Measurements from ENCODE around the gene SURF2.

The SURF2 gene

DNA sequence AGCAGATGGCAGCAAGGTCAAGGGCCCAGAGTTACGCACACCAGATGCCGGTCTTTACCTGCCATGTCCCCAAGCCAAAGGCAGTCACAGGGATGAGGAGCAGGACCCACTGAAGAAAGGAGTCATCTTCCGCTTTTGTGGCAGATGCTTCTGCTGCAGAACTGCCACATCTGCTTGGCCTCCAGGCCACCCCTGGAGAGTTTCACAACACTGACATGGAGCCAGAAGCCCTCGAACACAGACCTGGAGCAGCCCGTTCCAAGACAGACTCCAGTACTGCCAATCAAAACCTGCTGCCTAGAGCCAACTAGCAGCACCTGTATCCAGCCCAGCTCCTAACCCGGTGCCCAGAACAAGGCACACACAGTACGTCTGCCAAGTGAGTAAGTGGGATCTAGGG lies 1.6 kb upstream of the SURF2 start:
- no peak for DNase-seq (ENCODE audit: low spot score)

- no peak for DNase-seq (ENCODE audit: low spot score)
Measured at GRCh38 chr9:133355881-133356357, 431 bp upstream of the SURF2 start.

DNA sequence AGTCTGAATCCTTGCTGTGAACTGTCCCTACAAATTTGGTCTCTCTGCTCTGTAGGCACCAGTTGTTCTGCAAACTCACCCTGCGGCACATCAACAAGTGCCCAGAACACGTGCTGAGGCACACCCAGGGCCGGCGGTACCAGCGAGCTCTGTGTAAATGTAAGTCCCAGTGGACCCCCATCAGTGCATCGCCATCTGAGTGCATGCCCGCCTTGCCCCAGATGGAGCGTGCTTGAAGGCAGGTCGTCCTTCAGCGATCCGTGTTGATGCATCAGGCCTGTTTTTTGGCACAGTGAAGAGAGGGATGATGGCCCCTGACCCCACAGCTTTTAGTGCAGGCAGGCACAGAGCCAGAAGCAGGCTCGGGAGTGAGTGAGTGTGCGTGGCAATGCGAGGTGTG lies 1.3 kb downstream of the SURF2 start:
- no peak for DNase-seq (ENCODE audit: low spot score)

GRCh38 chr9:133359399-133360175 lies 3.2 kb downstream of the SURF2 start:
- DNase-seq (ENCODE audit: low spot score): peak; percentile 36

DNA sequence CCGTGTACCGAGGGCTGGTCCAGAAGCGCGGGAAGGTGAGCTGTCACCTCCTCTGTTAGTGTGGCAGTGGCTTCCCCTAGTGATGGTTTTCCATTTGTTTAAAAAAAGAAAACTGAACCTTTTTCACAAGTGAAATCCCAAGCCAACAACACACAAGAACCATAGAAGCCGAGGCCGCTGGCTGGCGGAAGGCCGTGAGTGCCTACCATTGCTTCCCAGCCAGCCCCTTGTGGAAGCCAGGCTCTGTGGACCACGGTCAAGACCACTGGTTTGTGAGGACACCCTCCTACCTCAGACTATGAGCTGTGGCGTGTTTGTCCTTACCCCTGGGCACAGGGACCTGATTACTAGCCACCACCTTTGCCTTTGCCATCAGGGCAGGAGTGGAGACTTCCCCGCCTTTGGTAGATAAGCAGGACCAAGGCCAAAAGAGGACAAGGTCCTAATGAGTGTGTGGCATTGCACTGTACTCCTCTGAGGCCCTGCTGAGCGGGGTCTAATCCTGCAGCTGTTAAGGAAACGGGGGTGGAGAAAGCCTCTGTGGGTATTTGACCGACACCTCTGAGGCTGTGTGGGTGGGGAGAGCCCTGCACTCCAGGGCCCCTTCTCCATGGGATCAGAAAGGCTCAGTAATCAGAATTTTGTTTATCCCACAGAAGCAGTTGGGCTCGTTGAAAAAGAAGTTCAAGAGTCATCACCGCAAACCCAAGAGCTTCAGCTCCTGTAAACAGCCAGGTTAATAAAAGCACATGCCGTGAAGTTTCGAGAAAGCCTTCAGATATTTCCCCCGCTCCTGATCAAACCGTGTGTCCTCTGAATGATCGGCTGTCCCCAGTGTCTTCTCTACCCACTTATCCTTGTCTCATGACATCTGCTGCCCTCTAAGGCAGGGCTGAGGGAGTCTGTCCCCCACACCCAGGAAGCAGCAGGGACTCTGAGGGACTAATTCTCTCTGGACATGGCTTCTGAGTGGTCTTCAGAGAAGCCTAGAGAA lies 4.3 kb downstream of the SURF2 start:
- DNase-seq (ENCODE audit: low spot score): no peak

DNA sequence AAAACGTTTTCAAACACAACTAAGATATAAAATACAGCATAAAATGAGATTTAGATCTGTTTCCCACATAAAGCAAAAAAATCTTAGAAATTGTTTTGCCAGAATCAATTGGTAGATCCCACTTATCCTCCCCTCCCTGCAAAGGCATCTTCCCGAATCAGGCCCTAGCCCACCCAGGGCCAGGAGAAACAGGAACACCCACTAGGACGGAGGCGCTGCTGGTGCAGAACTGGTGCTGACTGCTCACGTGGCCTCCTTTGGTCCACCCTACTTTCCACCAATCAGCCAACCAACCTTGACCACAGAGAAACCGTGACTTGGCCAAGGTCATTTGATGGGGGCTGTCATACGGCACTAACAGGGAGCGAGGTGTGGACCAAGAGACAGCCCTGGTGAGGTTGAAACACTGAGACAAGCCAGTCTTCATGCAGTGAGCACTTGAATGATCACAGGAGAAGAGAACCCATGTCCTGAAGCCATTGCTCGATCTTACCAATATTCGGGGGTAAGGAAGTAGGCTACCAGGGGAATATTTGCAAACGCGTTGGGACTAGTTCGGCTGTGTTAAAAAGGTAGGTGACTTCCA lies 5.2 kb downstream of the SURF2 start:
- no peak for DNase-seq (ENCODE audit: low spot score)

GRCh38 chr9:133362359-133363044 lies 6.2 kb downstream of the SURF2 start:
- DNase-seq (ENCODE audit: low spot score): no peak

GRCh38 chr9:133366435-133366834 lies 10.1 kb downstream of the SURF2 start:
- no peak for DNase-seq (ENCODE audit: low spot score)

DNA sequence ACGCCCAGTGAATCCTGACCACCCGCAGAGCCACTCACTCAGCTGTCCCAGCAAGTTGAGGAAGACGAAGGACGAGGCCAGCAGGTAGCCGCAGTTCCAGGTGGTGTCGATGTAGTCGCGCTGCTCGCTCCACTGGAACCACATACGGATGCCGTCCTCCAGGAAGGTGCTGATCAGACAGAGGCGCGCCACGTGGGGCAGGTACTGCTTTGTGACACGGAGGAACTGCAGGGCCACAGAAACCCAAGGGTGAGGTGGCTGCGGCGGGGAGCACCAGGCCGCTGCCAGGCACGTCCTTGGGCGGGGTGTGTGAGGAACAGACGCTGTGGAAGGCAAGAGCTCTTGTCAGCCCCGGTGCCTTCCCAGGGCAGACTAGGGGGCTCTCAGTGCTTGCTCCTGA lies 10.9 kb downstream of the SURF2 start:
- DNase-seq (ENCODE audit: low spot score): no peak

DNA sequence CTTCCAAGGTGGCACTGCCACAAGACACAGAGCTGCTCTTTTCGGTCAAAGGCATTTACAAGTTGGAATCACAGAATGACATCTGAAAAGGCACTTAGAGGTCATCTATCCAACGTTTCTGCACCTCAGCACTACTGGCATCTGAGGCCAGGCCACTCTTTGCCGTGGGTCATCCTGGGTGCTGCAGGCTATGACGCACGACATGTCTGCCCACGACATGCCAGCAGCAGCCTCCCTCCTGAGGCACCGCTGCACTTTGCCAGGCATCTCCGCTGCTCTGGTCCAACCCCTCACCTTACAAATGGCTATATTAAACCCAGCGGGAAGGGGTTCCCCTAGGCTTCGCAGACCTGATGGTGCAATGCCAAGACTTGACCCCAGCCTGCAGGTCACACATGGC lies 11.4 kb downstream of the SURF2 start:
- DNase-seq (ENCODE audit: low spot score): no peak

DNA sequence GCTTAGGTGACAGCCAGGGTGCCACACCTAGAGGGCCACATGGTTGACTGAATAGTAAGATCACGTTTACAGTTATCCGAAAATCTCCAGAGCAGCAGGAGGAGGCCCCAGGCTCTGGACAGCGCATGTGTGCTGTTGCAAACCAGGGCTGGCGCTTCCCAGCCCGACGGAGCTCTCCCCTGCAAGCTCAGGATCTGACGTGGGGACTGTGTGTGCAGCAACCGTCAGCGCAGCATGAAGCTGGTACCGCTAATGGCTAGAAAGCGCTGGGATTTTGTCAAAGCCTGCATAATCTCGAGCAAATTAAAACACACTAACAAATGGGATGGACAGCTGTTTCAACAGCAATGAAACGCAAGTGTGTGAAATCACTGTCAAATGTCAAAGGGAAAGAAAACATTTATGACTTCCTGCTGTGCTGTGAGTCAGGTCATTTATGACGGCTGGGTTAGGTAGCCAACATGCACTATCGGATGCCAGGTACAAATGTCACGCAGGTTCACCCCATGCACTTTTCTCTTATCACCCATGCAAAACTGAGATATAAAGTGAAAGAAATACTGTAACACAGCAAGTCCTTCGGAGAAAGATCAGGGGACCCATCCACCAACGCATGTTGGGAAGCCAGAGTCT lies 12.0 kb downstream of the SURF2 start:
- no peak for DNase-seq (ENCODE audit: low spot score)

GRCh38 chr9:133369422-133369821 lies 13.1 kb downstream of the SURF2 start:
- DNase-seq (ENCODE audit: low spot score): no peak

GRCh38 chr9:133369933-133370332 lies 13.6 kb downstream of the SURF2 start:
- no peak for DNase-seq (ENCODE audit: low spot score)

GRCh38 chr9:133370685-133371084 lies 14.3 kb downstream of the SURF2 start:
- DNase-seq (ENCODE audit: low spot score): no peak

DNA sequence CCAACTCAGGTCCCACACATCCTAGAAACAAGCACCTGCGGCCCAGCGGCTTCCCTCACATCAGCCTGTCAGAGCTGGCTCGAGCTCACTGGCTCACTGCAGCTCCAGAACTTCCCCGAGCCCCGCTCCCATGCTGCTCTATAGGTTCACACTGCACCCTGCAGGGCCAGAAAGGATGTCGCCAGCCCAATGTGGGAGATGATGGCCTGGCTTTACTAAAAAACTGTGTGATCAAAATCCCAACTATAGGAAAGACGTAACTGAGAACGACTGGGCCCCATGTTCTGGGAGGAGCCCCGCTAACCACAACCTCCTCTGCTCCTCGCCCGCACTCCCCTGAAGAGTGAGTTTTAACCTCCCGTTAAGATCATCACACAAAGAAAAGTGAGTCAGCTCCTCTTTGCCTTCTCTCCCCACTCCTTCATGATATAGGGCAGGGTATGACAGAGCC lies 14.9 kb downstream of the SURF2 start:
- DNase-seq (ENCODE audit: low spot score): no peak

DNA sequence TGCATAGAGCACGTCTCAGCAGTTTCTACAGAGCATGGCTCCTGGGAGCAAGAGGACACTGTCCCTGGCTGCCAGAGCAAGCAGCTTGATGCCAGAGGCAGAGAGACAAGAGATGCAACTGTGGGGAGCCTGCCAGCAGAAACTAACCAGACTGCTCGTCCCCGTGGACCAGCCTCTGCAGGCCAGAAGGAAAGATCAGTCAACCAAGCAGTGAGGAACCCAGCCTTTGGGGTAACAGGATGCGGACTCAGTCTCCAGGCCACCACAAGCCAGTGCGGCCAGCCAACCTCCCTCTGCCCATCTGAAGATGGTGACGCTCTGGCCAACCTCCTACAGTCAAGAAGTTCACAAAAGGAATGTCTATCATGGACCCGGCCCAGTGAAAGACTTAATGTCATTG lies 15.8 kb downstream of the SURF2 start:
- no peak for DNase-seq (ENCODE audit: low spot score)

GRCh38 chr9:133374612-133375115 lies 18.3 kb downstream of the SURF2 start:
- peak; percentile 77 for DNase-seq (ENCODE audit: low spot score)

DNA sequence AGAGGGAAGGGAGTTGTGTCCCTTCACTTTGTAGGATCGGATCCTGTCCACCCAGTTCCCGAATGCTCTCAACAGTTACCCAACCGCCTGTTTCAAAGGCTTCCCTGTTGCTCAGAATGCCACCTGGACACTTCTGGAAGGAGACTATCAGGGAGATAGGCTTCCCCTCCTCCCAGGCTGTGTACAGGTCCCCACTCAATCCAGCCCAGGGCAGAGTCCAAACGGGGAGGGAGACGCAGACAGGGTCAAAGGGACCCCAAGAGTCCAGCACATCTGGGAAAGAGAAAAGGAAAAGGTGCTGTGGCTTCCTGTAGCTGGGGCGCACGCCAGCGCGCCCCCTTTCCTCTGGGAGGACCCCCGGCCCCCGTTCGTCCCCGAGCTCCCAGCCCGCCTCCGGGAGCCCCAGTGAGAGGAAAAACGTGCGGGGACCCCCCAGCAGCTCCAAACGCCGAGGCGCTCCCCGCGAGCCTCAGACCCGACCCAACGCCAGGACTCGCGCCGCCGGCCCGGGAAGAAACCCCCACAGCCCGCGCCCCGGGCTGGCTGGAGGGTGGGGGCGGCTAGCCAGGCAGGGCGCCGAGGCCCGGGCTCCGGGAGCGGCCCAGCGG lies 18.9 kb downstream of the SURF2 start:
- peak; percentile 46 for DNase-seq (ENCODE audit: low spot score)

DNA sequence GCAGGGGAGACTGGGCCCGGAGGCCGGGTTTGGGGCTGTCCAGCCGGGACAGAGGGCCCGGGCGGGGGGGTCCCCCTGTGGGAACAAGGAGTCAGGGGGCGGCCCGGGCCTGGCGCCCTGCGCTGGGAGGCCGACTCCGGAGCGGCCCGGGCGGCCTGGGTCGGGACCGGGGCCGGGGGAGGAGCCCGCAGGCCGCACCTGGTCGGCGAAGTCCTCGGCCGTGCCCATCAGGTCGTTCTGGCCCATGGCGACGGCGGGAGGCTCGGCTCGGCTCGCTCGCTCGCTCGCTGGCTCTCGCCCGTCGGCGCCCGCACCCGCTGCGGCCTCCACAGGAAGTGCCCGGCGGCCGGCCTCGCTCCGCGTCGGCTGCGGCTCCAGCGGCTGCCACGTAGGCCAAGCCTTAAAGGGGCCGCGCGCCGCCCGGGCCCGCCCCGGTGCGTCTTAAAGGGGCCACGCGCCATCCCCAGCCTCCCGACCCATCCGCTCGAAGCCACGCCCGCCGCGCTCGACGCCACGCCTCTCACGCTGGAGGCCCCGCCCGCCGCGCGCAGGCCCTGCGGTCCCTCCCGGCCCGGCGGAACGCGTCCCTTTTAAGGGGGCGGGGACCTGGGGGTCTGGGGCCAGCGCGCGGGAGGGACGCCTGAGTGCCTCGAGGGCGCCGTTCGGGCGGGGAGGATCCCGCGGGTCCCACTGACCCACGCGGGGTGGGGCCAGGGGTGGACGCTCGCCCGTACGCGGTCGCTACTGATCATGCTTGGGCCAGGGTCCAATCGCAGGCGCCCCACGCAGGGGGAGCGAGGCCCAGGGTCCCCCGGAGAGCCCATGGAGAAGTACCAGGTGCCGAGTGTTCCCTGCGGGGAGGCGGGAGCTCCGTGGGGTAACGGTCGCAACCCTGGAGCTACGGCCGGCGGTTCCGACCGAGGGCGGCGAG lies 19.6 kb downstream of the SURF2 start, which contains the start of the genes STKLD1 and SURF4:
Gene STKLD1 (plus strand): TSS at position 643 of the 931 bp plus-strand sequence. CDS start 108 bp downstream, at position 751.
Gene SURF4 (minus strand): TSS at position 337 of the 931 bp plus-strand sequence. CDS start 91 bp downstream, at position 246.
- peak; percentile 100 for DNase-seq (ENCODE audit: low spot score)

Measured in GM03348 (cell line).